Measurements from ENCODE around the gene CALN1.

DNA sequence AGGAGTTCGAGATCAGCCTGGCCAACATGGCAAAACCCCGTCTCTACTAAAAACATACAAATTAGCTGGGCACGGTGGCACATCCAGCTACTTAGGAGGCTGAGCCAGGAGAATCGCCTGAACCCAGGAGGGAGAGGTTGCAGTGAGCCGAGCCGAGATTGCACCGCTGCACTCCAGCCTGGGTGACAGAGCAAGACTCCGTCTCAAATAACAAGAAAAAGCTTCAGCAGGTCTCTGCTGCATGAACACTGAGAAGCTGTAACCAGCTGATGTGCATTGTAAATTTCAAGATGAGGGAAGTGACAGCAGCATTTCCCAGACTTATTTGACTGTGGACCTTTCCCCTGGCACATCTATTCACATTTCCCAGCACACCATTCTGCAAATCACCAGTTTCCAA, 222.0 kb downstream of the CALN1 start:
- TF ChIP-seq POLR2AphosphoS5 (IDR thresholded peaks at IDR 0.05; ENCODE audit: low read depth, low read length), result no peak
- TF ChIP-seq POLR2A (IDR thresholded peaks at IDR 0.05; ENCODE audit: low read depth, low read length), result no peak
- no peak for TF ChIP-seq TAF1 (IDR thresholded peaks at IDR 0.05; ENCODE audit: borderline replicate concordance, low read depth, low read length)
